ENCODE results near the gene BCL3. TPM values are rescaled to one million over a fixed set of nuclear protein-coding genes. Genes with fewer than 3 reads are reported as not detected.

Gene BCL3
- total and polyA plus RNA-seq, 2 of the 13 experiments (the other 11 are each of a cell fraction or from before 2014, with no cell fraction given): 2.3 to 4.0 TPM

GRCh38 chr19:44718441-44719261 is 29.9 kb upstream of the BCL3 start (continued):
- TF ChIP-seq CC2D1A (CRISPR knock-in tag; IDR thresholded peaks at IDR 0.05) (no peak), CAMTA2 (CRISPR knock-in tag; IDR thresholded peaks at IDR 0.05; ENCODE audit: borderline replicate concordance) (no peak), KDM5B (CRISPR knock-in tag; IDR thresholded peaks at IDR 0.05; ENCODE audit: borderline replicate concordance) (peak; percentile 48; the same call in 1 of the 2 replicates), TSC22D2 (CRISPR knock-in tag; IDR thresholded peaks at IDR 0.05; ENCODE audit: borderline replicate concordance) (no peak), LRRFIP1 (CRISPR knock-in tag; conservative IDR thresholded peaks at IDR 0.05) (no peak), NFE2L1 (CRISPR knock-in tag; IDR thresholded peaks at IDR 0.05; ENCODE audit: borderline replicate concordance) (no peak), NKX3-1 (CRISPR knock-in tag; IDR thresholded peaks at IDR 0.05) (no peak), ELF3 (CRISPR knock-in tag; IDR thresholded peaks at IDR 0.05) (peak; percentile 88), ZNF746 (CRISPR knock-in tag; IDR thresholded peaks at IDR 0.05) (peak; percentile 99), ZKSCAN1 (IDR thresholded peaks at IDR 0.05; ENCODE audit: low read length) (no peak), TFDP2 (CRISPR knock-in tag; IDR thresholded peaks at IDR 0.05) (no peak), HOXA3 (CRISPR knock-in tag; IDR thresholded peaks at IDR 0.05) (peak; percentile 62; the same call in 1 of the 2 replicates), ZNF333 (CRISPR knock-in tag; IDR thresholded peaks at IDR 0.05; ENCODE audit: borderline replicate concordance) (no peak), SMC3 (IDR thresholded peaks at IDR 0.05; ENCODE audit: low read length) (no peak), SRY (CRISPR knock-in tag; IDR thresholded peaks at IDR 0.05) (0 out of 2 replicates have a peak, but pooled peaks have one; percentile 34), MXI1 (IDR thresholded peaks at IDR 0.05; ENCODE audit: borderline replicate concordance, low read depth, low read length) (no peak), MLX (CRISPR knock-in tag; IDR thresholded peaks at IDR 0.05) (peak; percentile 53; the same call in 1 of the 2 replicates), MAZ (IDR thresholded peaks at IDR 0.05; ENCODE audit: borderline replicate concordance, low read depth, low read length) (peak; percentile 96), MAZ (CRISPR knock-in tag; IDR thresholded peaks at IDR 0.05; ENCODE audit: low read depth) (peak; percentile 83), ZNF564 (CRISPR knock-in tag; IDR thresholded peaks at IDR 0.05) (0 out of 2 replicates have a peak, but pooled peaks have one; percentile 27), ASH2L (IDR thresholded peaks at IDR 0.05; ENCODE audit: insufficient read length, low read depth, low read length) (peak; percentile 24), ZNF484 (CRISPR knock-in tag; IDR thresholded peaks at IDR 0.05; ENCODE audit: borderline replicate concordance, low read depth) (no peak), SMAD3 (CRISPR knock-in tag; IDR thresholded peaks at IDR 0.05) (no peak)
- TF ChIP-seq, protein P1, sequence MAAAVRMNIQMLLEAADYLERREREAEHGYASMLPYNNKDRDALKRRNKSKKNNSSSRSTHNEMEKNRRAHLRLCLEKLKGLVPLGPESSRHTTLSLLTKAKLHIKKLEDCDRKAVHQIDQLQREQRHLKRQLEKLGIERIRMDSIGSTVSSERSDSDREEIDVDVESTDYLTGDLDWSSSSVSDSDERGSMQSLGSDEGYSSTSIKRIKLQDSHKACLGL (CRISPR knock-in tag; IDR thresholded peaks at IDR 0.05): no peak
